Measurements from ENCODE around the gene NECTIN1.
A peak's percentile ranks its signal among the peaks of the same experiment; 100 is the strongest.

DNA sequence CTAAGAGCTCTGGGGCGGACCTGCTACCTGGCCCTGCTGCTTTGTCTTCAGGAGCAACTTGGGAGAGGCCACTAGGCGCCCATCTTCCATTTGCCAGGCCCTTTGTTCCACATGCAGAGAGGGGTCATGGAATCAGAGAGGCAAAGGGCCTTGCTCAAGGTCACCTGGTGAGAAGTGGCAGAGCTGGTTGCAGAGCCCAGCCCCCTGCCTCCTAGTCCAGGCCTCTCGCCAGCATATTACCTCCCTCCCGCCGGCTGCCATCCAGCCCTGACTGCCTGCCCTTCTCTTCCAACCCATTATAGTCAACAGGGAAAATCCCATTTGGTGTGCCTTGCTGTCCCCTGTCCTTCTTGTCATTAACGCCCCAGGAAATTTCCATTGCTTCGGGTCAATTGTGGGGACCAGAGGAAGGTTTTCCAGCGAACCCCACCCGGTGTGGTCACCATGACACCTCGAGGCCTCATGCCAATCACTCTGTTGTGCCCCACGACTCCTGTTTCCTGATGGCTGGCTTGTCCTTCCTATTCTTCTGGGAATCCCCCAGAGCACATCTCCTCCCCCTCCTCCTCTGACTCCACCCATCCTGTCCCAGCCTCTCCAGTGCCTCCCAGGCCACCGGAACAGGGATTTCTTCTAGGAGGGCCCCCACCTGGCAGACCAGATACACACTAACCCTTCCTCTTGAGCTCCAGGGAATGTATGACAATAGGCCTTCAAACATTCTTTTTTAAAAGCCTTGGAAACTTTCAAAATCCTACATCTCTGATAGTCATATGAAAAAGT lies 77.0 kb downstream of the NECTIN1 start:
- no peak for TF ChIP-seq CTCF (IDR thresholded peaks at IDR 0.05)
- TF ChIP-seq POLR2AphosphoS5 (IDR thresholded peaks at IDR 0.05), result peak in 1 of 2 donors; percentile 14

Data from upper lobe of left lung (tissue), 4 donors.